Neutrophil (primary cell): Measurements from ENCODE around the gene LCP2.

ENCODE experiments used
- H3K27ac ChIP-seq: fragments of 200-600 bp; sonication (generic); 2 replicates; pipeline ENCODE4 v1.5.1; 2016; ENCODE audit warnings: mild to moderate bottlenecking, moderate library complexity
- H3K27me3 ChIP-seq: fragments of 200-600 bp; sonication (generic); 2 replicates; pipeline ENCODE4 v1.6.0; 2016; ENCODE audit warnings: mild to moderate bottlenecking
- H3K36me3 ChIP-seq: fragments of 200-600 bp; sonication (generic); 2 replicates; pipeline ENCODE4 v1.5.1; 2017
- H3K4me1 ChIP-seq, 2 experiments: fragments of 200-600 bp in 1 of 2; sonication (generic) in 1 of 2; 1 replicate in 1 of 2; 2 replicates in 1 of 2; pipeline versions ENCODE4 v1.5.1 to v1.6.1; 2013 to 2016; ENCODE audit warnings: low read depth in 1 of 2, low read length in 1 of 2, mild to moderate bottlenecking in 1 of 2, moderate library complexity in 1 of 2; ENCODE audit not compliant: control insufficient read depth in 1 of 2, insufficient read depth in 1 of 2
- H3K4me3 ChIP-seq, 2 experiments: fragments of 200-600 bp in 1 of 2; sonication (generic) in 1 of 2; 1 replicate in 1 of 2; 2 replicates in 1 of 2; pipeline ENCODE4 v1.5.1; 2013 to 2016; ENCODE audit warnings: low read depth in 1 of 2, low read length in 1 of 2, mild to moderate bottlenecking in 1 of 2, moderate library complexity in 1 of 2
- H3K9me3 ChIP-seq: fragments of 200-600 bp; sonication (generic); 2 replicates; pipeline ENCODE4 v1.5.1; 2016
- TF ChIP-seq, protein P1 (sequence below): fragments of 200-600 bp; sonication (generic); IDR thresholded peaks from 2 replicates; pipeline ENCODE4 v1.5.1; 2016; ENCODE audit warnings: antibody characterized with exemption

Gene LCP2

DNA sequence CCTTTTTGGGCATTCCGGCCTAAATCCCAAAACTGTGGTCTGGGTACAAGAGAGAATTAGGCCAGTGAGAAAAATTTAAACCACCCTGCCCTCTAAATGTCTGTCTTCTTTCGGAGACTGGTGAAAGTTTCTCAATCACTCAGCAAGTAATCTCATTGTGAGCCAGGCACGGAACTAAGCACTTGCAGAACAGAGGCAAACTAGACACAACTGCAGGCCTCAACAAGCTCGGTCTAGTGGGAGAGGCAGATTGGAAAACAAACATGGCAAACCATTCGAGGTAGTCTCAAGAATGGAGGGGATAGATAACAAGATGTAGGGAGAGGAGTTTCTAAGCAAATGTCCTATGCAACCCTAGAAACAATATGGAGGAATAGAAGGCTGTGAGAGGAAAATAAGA lies 73.7 kb downstream of the LCP2 start:
- Histone ChIP-seq H3K27ac (no peak overlapping the region), H3K4me3 (no peak overlapping the region), H3K4me1 (no peaks in the 10 kb centered on the region), H3K27me3 (no peaks in the 10 kb centered on the region), H3K9me3 (no peaks in the 10 kb centered on the region), H3K36me3 (no peaks in the 10 kb centered on the region)
- TF ChIP-seq, protein P1, sequence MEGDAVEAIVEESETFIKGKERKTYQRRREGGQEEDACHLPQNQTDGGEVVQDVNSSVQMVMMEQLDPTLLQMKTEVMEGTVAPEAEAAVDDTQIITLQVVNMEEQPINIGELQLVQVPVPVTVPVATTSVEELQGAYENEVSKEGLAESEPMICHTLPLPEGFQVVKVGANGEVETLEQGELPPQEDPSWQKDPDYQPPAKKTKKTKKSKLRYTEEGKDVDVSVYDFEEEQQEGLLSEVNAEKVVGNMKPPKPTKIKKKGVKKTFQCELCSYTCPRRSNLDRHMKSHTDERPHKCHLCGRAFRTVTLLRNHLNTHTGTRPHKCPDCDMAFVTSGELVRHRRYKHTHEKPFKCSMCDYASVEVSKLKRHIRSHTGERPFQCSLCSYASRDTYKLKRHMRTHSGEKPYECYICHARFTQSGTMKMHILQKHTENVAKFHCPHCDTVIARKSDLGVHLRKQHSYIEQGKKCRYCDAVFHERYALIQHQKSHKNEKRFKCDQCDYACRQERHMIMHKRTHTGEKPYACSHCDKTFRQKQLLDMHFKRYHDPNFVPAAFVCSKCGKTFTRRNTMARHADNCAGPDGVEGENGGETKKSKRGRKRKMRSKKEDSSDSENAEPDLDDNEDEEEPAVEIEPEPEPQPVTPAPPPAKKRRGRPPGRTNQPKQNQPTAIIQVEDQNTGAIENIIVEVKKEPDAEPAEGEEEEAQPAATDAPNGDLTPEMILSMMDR: no peak

DNA sequence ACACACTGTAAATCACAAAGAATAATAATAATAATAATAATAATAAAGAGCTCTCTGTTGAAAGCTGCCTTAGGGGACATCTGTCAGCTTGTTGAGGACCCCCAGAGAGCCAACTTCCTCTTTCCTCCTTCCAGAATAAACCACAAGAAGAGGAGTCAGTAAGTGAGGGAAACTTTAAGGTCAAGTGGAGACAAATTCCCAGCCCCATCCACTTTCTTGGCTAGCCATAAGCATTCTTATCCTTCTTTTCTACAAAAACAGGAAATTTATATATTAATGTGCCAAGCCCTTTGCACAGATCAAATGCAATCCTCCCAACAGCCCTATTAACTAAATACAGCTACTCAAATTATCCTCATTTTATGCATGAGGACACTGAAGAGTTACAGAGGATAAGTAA lies 74.2 kb downstream of the LCP2 start:
- Histone ChIP-seq H3K4me1 (no peaks in the 10 kb centered on the region), H3K27ac (no peak overlapping the region), H3K9me3 (no peaks in the 10 kb centered on the region), H3K4me3 (no peak overlapping the region), H3K36me3 (no peaks in the 10 kb centered on the region), H3K27me3 (no peaks in the 10 kb centered on the region)
- TF ChIP-seq, protein P1: no peak

DNA sequence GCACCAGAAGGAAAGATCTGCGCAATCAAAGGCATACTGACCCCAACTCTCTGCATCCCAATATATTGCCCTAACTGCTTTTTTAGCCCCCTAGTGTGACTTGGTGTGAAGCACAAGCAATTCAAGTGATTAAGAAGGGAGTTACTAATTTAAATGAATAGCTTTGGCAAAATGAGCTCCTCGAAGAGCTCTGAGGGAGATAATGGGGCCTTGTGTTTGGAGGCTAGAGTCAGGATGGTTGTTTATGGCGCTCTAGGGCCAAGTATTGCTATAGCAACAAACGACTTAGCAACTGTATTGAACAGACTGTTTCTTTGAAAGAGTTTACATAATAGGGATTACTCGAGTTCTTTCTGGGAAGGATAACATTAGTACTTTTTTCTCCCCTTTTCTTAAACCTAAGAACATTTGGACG lies 76.2 kb downstream of the LCP2 start:
- H3K36me3 ChIP-seq: no peaks in the 10 kb centered on the region
- H3K27ac ChIP-seq: no peak overlapping the region
- H3K9me3 ChIP-seq: no peaks in the 10 kb centered on the region
- TF ChIP-seq, protein P1: no peak
- no peaks in the 10 kb centered on the region for H3K27me3 ChIP-seq
- H3K4me3 ChIP-seq: no peak overlapping the region
- H3K4me1 ChIP-seq: no peaks in the 10 kb centered on the region

DNA sequence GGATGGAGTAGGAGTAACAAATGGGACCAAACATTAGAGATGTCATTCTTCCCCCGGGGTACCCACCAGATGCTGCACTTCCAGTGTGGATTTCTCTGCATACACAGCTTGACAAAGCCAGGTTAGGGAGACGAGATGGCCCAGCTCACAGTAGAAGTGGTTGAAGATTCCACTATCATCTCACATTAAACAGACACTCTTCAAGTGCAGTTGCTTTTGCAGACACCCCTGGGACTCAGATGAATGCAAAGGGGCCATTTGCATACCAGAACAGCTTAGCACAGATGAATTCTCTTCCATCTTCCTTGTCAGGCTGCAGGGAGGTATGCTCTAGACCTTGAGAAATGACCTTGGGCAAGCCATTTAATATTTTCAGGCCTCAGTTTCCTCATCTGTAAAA lies 77.4 kb downstream of the LCP2 start:
- H3K27ac ChIP-seq: no peak overlapping the region
- no peaks in the 10 kb centered on the region for H3K27me3 ChIP-seq
- H3K4me3 ChIP-seq: no peak overlapping the region
- H3K36me3 ChIP-seq: no peaks in the 10 kb centered on the region
- TF ChIP-seq, protein P1: no peak
- H3K4me1 ChIP-seq: no peaks in the 10 kb centered on the region
- H3K9me3 ChIP-seq: no peaks in the 10 kb centered on the region

DNA sequence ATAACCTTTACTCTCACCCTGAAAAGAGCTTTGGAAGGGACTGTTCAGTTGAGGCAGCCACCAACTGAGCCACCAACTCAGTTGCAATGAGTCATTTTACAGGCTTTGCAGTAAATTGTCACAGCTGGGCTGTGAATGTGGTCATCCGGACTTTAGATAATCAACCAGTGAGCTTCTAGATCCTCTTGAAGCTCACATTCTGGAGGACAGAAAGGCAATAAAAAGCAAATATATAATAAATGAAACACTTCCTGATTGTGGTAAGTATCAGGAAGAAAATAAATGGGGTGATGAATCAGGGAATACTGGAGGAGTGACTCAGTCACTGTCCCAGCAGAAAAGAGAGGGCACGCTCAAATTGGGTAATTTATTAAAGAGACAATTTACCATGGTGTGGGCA lies 78.0 kb downstream of the LCP2 start:
- Histone ChIP-seq H3K27me3 (no peaks in the 10 kb centered on the region), H3K9me3 (no peaks in the 10 kb centered on the region), H3K27ac (no peak overlapping the region), H3K4me3 (no peak overlapping the region), H3K4me1 (no peaks in the 10 kb centered on the region), H3K36me3 (no peaks in the 10 kb centered on the region)
- TF ChIP-seq, protein P1: no peak

DNA sequence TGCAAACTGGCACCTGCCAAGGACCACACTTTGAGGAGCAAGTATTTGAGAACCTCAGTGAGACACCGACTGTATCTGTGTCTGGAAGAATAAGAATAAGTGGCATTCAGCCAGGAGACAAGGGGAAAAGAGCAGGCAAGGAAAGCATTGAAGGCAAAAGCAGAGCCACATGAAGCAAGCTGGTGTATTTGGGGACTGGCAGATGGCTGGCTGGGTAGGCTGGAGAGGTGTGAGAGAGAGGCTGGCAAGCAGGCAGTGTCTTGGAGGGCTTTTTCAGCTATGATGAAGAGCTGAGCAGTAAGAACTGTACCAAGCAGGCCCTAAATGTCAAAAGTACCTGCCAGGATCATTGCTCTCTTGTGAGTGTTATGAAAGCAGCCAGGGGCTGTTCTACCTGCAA lies 78.9 kb downstream of the LCP2 start:
- H3K27ac ChIP-seq: no peak overlapping the region
- H3K9me3 ChIP-seq: no peaks in the 10 kb centered on the region

More for the DNA sequence above, 78.9 kb downstream of the LCP2 start:
- H3K4me1 ChIP-seq: no peaks in the 10 kb centered on the region
- H3K27me3 ChIP-seq: no peaks in the 10 kb centered on the region
- H3K4me3 ChIP-seq: no peak overlapping the region
- TF ChIP-seq, protein P1: no peak
- no peaks in the 10 kb centered on the region for H3K36me3 ChIP-seq
